ENCODE data around the gene TMCC2.
A peak's percentile ranks its signal among the peaks of the same experiment; 100 is the strongest.

Gene TMCC2

GRCh38 chr1:205306929-205307566 is 79.3 kb downstream of the TMCC2 start:
- H3K36me3 Mint-ChIP-seq (ENCODE audit: low read depth), result peaks cover 92% of the 10 kb centered on the region
- intact Hi-C loops (cut with micrococcal nuclease), result no loop called here
- no peaks in the 10 kb centered on the region for H3K27me3 Mint-ChIP-seq
- H3K4me3 Mint-ChIP-seq, result no peak overlapping the region
- no peak overlapping the region for H3K27ac Mint-ChIP-seq
- H3K9me3 Mint-ChIP-seq, result no peaks in the 10 kb centered on the region
- peaks cover 35% of the 10 kb centered on the region for H3K4me1 Mint-ChIP-seq (ENCODE audit: low read depth)

DNA sequence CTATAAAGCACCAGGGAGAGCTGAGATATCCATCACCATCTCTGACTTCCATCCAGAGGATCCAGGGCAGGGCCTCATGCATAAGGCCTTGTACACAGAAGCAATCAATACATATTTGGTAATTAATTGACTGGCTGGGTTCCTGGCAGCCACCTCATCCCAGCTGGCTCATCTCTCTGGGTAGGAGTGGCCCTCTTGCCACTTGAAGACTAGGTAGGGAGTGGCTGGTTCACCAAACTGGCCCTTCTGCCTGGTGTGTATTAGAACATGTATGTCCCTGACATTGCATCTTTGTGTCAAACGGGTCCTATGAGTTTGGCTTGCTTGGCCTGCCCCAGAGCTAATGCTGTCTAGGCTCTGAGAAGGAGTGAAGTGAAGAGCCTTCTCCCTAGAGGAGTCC is 82.0 kb downstream of the TMCC2 start:
- Mint-ChIP-seq H3K4me3 (no peak overlapping the region), H3K27ac (peak overlapping the region; percentile 80), H3K27me3 (no peaks in the 10 kb centered on the region), H3K9me3 (no peaks in the 10 kb centered on the region), H3K36me3 (ENCODE audit: low read depth) (peaks cover 65% of the 10 kb centered on the region), H3K4me1 (ENCODE audit: low read depth) (peaks cover 61% of the 10 kb centered on the region)
- intact Hi-C loops (cut with micrococcal nuclease), result loop anchor here (5.0 kb wide), 1 partner anchor 97 kb away; the partner anchor contains the start of gene DSTYK

DNA sequence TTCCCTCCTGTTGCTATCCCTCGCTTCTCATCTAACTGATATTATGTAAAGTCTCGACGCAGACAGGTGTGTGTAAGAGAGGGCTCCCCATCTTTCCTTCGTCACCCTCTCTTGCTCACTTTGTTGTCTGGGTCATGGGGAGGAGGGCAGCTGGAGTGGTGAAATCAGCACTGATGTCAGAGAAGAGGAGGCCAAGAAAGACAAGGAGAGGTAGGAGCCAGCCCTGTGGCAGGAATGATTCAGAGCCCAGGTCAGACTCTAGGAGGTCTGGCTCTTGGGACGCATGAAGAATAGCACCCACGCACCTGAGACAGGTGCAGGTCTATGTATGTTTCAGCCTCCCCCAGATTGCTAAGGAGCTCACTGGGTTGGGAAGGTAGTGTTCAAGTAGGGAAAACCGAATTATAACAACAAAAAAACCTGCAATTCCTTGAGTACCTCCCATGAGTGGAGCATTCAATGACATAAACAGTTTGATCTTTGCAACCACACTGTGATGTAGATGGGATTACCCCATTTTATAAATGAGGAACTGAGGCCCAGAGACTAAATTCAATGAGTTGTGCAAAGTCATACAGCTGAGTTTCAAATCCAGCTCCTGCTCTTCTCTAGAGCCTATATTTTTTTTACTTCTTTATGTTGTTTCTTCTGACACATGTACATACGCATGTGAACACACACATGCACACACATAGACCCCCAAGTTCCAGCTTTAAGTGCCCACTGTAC is 83.4 kb downstream of the TMCC2 start:
- no peak overlapping the region for H3K4me3 Mint-ChIP-seq
- H3K27ac Mint-ChIP-seq, result peak overlapping the region; percentile 80
- intact Hi-C loops (cut with micrococcal nuclease), result loop anchor here (5.0 kb wide), 1 partner anchor 99 kb away; the partner anchor contains the start of gene DSTYK
- H3K36me3 Mint-ChIP-seq (ENCODE audit: low read depth), result peaks cover 51% of the 10 kb centered on the region
- H3K27me3 Mint-ChIP-seq, result no peaks in the 10 kb centered on the region
- no peaks in the 10 kb centered on the region for H3K9me3 Mint-ChIP-seq
- H3K4me1 Mint-ChIP-seq (ENCODE audit: low read depth), result peaks cover 67% of the 10 kb centered on the region

- H3K4me3 Mint-ChIP-seq, result peak overlapping the region; percentile 45
- peaks cover 42% of the 10 kb centered on the region for H3K36me3 Mint-ChIP-seq (ENCODE audit: low read depth)
- H3K27ac Mint-ChIP-seq, result peak overlapping the region; percentile 93
- peaks cover 77% of the 10 kb centered on the region for H3K4me1 Mint-ChIP-seq (ENCODE audit: low read depth)
- intact Hi-C loops (cut with micrococcal nuclease), result loop anchor here (5.0 kb wide), 1 partner anchor 101 kb away; the partner anchor contains the start of gene DSTYK
- no peaks in the 10 kb centered on the region for H3K9me3 Mint-ChIP-seq
- H3K27me3 Mint-ChIP-seq, result no peaks in the 10 kb centered on the region
Measured at GRCh38 chr1:205312866-205313562, 85.3 kb downstream of the TMCC2 start.

DNA sequence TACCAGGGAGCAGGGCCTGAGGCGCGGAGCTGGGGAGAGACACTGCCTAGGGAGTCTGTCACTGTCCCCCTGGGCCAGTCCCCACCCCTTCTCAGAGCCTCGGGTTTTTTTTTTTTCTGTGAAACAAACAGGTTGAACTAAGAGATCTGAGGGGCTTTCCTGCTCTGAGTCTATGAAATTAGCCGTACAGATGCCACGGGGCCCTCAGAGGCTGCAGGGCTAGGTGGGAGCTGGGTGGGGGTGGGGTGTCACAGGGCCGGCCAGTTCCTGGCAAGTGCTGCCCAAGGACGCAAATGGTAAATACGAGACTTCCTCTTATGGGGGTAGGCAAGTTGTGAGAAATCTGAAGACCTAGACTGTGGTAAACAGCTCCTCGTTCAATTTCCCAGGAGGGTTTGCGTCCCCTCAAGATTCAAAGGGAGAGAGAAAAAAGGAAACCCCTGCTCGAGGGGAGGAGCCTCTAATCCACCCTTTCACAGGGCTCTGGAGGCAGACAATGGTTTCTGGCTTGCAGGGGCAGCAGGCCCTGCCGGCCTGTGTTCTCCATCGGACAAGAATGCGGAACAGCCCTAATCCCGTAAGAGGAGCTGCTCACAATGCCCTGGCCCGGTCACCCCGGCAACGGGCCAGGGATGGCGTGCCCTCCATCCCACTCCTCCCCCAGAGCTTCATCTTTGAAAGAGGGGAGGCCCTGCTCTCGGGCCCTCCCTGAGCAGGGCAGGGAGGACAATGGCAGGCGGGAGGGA is 86.0 kb downstream of the TMCC2 start:
- Mint-ChIP-seq H3K9me3 (no peaks in the 10 kb centered on the region), H3K4me3 (peak overlapping the region; percentile 56), H3K27me3 (no peaks in the 10 kb centered on the region), H3K27ac (peak overlapping the region; percentile 93), H3K36me3 (ENCODE audit: low read depth) (peaks cover 35% of the 10 kb centered on the region), H3K4me1 (ENCODE audit: low read depth) (peaks cover 77% of the 10 kb centered on the region)
- intact Hi-C loops (cut with micrococcal nuclease), result loop anchor here (5.0 kb wide), 1 partner anchor 101 kb away; the partner anchor contains the start of gene DSTYK

GRCh38 chr1:205315008-205315618 is 87.4 kb downstream of the TMCC2 start:
- no peak overlapping the region for H3K4me3 Mint-ChIP-seq
- intact Hi-C loops (cut with micrococcal nuclease), result no loop called here
- H3K27me3 Mint-ChIP-seq, result no peaks in the 10 kb centered on the region
- H3K36me3 Mint-ChIP-seq (ENCODE audit: low read depth), result peaks cover 21% of the 10 kb centered on the region
- peak overlapping the region; percentile 93 for H3K27ac Mint-ChIP-seq
- H3K4me1 Mint-ChIP-seq (ENCODE audit: low read depth), result peaks cover 90% of the 10 kb centered on the region
- H3K9me3 Mint-ChIP-seq, result no peaks in the 10 kb centered on the region

GRCh38 chr1:205316161-205316566 is 88.4 kb downstream of the TMCC2 start:
- Mint-ChIP-seq H3K27ac (peak overlapping the region; percentile 42), H3K4me1 (ENCODE audit: low read depth) (peaks cover 91% of the 10 kb centered on the region), H3K36me3 (ENCODE audit: low read depth) (peaks cover 16% of the 10 kb centered on the region), H3K4me3 (no peak overlapping the region), H3K27me3 (no peaks in the 10 kb centered on the region), H3K9me3 (no peaks in the 10 kb centered on the region)
- intact Hi-C loops (cut with micrococcal nuclease), result no loop called here

- intact Hi-C loops (cut with micrococcal nuclease), result no loop called here
- Mint-ChIP-seq H3K9me3 (no peaks in the 10 kb centered on the region), H3K27ac (peak overlapping the region; percentile 42), H3K4me3 (no peak overlapping the region), H3K36me3 (ENCODE audit: low read depth) (peaks cover 21% of the 10 kb centered on the region), H3K27me3 (no peaks in the 10 kb centered on the region), H3K4me1 (ENCODE audit: low read depth) (peaks cover 84% of the 10 kb centered on the region)
Measured at GRCh38 chr1:205317311-205317917, 89.7 kb downstream of the TMCC2 start.

DNA sequence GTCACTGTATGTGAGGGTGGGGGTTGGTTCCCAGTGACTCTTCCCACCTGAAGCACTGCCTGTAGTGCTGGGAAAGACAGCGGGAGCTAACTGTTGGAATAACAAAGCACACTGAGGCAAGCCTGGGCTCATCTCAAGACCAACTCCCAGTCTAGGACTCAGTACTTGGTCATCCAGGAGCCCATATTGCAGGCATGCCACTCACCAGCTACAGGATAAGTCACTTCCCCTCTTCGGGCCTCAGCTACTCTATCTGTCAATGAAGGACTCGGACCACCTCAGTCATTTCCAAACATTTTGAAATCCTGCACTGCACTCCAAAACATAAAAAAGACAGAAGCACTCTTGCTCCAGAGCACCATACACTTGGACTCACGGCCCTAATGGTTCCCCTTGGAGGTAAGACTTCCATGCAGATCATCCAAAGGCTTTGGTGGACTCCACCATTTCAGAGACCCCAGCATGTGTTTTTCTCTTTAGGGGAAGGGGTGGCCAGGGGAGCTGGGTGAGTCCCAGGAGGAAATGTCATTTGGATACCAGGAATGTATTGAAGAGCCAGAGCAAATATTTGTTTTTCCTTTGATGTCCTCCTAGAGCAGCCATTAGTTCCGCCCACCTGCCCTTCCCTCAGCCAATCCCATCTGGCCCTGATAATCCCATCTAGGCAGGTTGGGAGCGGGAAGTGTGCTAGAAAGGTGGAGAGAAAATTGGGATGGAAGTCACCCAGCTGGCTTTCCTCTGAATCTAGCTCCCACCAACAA is 90.7 kb downstream of the TMCC2 start:
- peak overlapping the region; percentile 45 for H3K4me3 Mint-ChIP-seq
- peaks cover 1% of the 10 kb centered on the region for H3K27me3 Mint-ChIP-seq
- no peaks in the 10 kb centered on the region for H3K9me3 Mint-ChIP-seq
- peak overlapping the region; percentile 91 for H3K27ac Mint-ChIP-seq
- H3K36me3 Mint-ChIP-seq (ENCODE audit: low read depth), result peaks cover 21% of the 10 kb centered on the region
- peaks cover 75% of the 10 kb centered on the region for H3K4me1 Mint-ChIP-seq (ENCODE audit: low read depth)
- intact Hi-C loops (cut with micrococcal nuclease), result no loop called here

GRCh38 chr1:205319081-205320018 is 91.6 kb downstream of the TMCC2 start:
- Mint-ChIP-seq H3K4me1 (ENCODE audit: low read depth) (peaks cover 66% of the 10 kb centered on the region), H3K9me3 (no peaks in the 10 kb centered on the region), H3K27ac (peak overlapping the region; percentile 91), H3K4me3 (peak overlapping the region; percentile 90), H3K27me3 (peaks cover 1% of the 10 kb centered on the region), H3K36me3 (ENCODE audit: low read depth) (peaks cover 21% of the 10 kb centered on the region)
- intact Hi-C loops (cut with micrococcal nuclease), result loop anchor here (5.0 kb wide), 1 partner anchor 32 kb away; no protein-coding TSS in a partner anchor

- Mint-ChIP-seq H3K27ac (peak within 1 kb of the TSS; percentile 91), H3K9me3 (no peaks in the 10 kb centered on the region), H3K27me3 (peaks cover 8% of the 10 kb centered on the region), H3K4me3 (peak within 1 kb of the TSS; percentile 90), H3K4me1 (ENCODE audit: low read depth) (peaks cover 62% of the 10 kb centered on the region), H3K36me3 (ENCODE audit: low read depth) (peaks cover 21% of the 10 kb centered on the region)
- intact Hi-C loops (cut with micrococcal nuclease), result loop anchor here (5.0 kb wide), 1 partner anchor 34 kb away; no protein-coding TSS in a partner anchor
Measured at GRCh38 chr1:205321162-205321958, 93.6 kb downstream of the TMCC2 start, which contains the start of gene NUAK2. NUAK2 (minus strand) TSS chr1:205321745; CDS start chr1:205321628, 117 bp downstream.

All from dendritic cell treated with granulocyte-macrophage colony-stimulating factor and Interleukin-4, amounts not matched to agents 40 ng/mL and 50 ng/mL, for 4 days (primary cell).